Urothelium cell line (cell line): ENCODE results near the gene SIRPA.

Experiments
- DNase-seq: peaks from one replicate; pipeline ENCODE4 v3.0.0; 2011; ENCODE audit warnings: low spot score, mixed read lengths
- FAIRE-seq: peaks from 2 replicates; lab custom pipeline; 2011; peaks lifted over from hg19 to GRCh38; lab: Jason Lieb, UNC

Gene SIRPA

GRCh38 chr20:1973601-1974440, 78.6 kb downstream of the SIRPA start:
- FAIRE-seq (no peak), DNase-seq (no peak)

DNA sequence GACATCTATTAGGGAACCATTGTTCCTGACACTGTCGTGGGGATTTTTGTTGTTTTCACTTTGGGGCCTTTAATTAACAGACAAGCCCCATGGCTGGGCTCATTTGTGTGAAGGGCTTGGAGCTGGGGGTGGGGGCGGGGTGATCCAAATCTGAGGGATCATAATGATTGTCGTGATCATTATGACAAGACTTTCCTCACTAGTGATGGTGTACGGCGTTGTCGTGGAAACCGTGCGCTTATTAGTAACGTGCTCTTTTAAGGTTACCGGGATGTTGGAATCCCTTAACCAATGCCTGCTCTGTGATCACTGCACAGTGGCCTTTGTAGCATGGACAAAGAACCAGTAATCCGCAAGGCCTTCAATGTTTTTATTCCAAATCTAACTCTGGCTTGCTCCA, 80.1 kb downstream of the SIRPA start:
- DNase-seq: no peak
- no peak for FAIRE-seq

DNA sequence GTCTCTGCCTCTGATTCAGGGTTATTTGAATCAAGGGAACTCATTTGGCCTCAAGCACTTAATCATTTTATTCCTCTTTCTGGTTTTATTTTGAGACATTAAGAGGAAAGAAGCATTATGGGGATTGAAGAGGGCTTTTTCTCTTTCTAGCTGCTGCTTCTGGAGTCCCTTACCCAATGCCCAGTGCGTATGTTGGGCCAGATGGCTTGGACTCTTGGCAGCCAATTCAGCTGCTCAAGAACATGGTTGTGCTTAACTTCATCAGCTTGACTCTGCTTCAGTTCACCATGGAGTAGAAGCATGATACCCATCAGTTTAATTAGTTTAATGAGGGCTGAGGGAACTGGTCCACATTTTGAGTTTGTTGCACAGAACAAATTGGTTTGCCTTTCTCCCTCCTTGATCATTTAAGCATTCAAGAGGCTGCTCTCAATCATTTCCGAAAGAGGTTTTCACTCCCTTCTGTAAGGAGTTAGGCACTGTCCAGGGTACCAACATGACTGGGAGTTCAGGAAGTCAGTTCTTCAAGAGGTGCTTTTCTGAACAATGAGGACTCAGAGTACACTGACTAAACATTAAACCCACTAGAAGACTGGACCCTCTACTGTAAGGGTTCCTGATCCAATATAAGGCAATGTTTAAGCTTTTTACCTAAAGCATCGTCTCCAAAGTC, 84.0 kb downstream of the SIRPA start:
- DNase-seq (no peak), FAIRE-seq (no peak)

DNA sequence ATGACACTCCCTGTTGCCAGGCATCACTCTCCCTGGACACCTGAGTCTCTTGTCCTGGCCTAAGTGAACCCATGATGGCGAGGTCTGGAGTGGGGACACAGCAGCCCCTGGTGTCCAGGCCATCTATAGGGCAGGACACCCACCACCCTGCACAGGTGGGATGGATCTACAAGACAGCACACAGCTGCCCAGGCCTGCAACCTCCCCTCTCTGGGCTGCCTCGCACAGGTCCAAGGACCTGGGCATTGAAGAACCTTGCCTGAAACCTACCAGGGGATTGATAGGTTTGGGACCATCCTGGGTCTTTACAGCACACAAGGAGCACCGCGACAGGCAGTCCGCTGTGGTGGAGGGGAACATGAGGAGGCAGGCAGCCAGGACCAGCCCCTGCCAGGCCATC, 87.5 kb downstream of the SIRPA start:
- no peak for FAIRE-seq
- DNase-seq: no peak

DNA sequence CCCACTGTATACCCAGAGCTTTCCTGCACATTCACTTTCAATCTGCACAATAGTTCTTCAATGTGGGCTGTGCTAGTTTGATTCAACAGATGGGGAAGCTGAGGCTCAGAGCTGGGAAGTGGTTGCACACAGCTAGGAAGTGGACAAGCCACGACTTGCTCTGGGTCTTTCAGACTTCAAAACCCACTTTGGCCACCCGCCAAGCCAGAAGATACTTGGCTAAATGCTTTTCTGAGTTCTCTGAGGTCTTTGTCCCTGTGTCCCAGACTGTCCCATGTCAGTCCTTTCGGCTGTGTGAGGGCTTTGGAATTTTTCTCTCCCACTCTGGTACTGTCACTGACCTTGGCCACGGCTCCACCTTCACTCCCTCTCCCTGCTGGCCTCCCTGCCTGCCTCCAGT, 88.1 kb downstream of the SIRPA start:
- DNase-seq (no peak), FAIRE-seq (no peak)

DNA sequence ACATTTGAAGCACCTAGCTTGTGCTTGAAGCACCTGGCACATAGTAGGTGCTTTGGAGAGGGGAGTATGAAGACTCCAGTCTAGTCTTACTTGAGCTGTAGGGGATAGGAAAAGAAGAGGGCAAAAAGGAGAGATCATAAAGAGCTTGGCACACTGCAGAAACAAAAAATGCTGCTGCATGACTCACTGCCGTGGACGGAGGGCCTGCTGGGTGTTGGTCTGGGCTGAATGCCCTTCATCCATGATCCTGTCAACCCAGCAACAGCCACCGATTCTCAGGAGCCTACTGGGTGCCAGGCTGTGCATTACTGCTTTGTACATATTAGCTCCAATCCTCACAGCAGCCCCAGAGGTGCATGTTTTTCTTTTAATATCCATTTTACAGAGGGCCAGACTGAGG, 92.6 kb downstream of the SIRPA start:
- FAIRE-seq (no peak), DNase-seq (no peak)
